GM12872 (cell line): ENCODE data around the gene PRR30.

Experiments used
- TF ChIP-seq, protein P1 (sequence below): IDR thresholded peaks from 3 replicates; pipeline ENCODE4 v1.5.1; 2011; ENCODE audit warnings: low read depth, mild to moderate bottlenecking, low read length, moderate library complexity; ENCODE audit not compliant: insufficient read depth

Gene PRR30

DNA sequence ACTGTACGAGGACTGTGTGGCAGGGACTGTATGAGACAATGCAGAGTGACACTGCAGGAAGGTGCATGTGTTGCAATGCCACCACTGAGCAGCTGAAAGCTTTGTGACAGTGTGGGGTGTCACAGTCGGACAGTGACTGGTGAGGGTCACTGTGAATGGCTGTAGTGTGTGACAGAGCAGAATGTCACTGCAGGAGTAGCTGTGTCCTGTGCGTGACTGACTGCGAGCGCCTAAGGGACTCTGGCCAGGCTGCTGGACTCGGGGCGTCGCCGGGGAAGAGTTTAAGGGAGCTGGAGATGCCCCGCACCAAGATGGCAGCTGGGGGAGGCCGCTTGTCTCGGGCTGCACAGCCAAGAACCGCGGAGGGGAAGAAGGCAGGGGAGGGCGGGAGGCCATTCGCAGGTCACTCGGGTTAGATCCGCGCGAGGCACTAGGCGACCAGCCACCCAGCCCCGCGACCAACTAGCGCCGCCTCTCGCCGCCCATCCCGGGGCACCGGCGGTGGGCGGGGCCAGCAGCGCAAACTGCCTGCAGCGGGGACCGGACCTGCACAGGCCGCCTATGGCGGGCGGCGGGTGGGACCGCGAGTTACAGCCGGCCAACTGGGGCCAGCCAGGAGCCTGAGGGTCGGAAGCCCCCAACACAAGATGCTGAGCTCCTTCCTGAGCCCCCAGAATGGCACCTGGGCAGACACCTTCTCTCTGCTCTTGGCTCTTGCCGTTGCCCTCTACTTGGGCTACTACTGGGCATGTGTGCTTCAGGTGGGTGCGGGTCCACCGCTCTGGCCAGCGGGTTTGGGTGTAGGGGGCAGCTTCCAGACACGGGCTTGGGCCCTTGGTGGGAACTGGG, 15.7 kb downstream of the PRR30 start, which contains the start of gene ABHD1:
TSS of gene ABHD1 (plus strand) at position 514 of the 849 bp plus-strand sequence. CDS start at position 648, 134 bp downstream.
- TF ChIP-seq, protein P1, sequence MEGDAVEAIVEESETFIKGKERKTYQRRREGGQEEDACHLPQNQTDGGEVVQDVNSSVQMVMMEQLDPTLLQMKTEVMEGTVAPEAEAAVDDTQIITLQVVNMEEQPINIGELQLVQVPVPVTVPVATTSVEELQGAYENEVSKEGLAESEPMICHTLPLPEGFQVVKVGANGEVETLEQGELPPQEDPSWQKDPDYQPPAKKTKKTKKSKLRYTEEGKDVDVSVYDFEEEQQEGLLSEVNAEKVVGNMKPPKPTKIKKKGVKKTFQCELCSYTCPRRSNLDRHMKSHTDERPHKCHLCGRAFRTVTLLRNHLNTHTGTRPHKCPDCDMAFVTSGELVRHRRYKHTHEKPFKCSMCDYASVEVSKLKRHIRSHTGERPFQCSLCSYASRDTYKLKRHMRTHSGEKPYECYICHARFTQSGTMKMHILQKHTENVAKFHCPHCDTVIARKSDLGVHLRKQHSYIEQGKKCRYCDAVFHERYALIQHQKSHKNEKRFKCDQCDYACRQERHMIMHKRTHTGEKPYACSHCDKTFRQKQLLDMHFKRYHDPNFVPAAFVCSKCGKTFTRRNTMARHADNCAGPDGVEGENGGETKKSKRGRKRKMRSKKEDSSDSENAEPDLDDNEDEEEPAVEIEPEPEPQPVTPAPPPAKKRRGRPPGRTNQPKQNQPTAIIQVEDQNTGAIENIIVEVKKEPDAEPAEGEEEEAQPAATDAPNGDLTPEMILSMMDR, result no peak

DNA sequence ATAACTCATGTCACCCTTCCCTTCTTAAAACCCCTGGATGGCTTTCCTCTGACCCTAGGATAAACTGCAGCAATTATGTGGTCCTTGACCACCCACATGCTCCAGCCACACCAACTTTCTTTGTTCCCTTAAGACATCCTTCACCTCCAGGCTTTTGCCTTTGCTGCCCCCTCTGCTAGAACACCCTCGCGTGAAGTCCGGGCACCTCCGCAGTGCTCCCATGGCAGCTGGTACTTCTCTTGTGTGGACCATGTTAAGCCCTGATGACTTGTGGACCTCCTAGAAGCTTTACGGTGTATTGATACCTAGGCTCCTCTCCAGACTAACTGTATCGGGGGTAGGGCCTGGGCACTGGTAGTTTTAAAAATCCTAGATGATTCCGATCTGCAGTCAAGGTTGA, 16.4 kb downstream of the PRR30 start:
- TF ChIP-seq, protein P1, result no peak

DNA sequence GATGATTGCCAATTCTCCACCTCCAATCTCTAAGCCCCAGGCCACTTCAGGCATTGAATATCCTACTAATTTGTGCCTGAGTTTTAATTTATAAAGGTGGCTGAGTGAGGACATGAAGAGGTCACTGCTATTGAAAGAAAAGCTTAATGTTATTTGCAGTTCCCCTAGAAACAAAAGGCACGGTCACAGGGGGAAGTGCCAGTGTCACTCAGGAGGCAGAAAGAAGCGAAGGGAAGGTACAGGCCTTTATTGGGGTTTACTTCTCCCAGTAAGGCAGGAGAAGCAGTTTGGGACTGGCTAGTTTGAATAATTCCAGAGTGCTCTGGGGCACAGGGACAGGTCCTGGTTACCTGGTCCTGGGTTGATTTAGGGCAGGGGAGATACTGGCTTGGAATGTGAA, 17.3 kb downstream of the PRR30 start:
- TF ChIP-seq, protein P1, result no peak

DNA sequence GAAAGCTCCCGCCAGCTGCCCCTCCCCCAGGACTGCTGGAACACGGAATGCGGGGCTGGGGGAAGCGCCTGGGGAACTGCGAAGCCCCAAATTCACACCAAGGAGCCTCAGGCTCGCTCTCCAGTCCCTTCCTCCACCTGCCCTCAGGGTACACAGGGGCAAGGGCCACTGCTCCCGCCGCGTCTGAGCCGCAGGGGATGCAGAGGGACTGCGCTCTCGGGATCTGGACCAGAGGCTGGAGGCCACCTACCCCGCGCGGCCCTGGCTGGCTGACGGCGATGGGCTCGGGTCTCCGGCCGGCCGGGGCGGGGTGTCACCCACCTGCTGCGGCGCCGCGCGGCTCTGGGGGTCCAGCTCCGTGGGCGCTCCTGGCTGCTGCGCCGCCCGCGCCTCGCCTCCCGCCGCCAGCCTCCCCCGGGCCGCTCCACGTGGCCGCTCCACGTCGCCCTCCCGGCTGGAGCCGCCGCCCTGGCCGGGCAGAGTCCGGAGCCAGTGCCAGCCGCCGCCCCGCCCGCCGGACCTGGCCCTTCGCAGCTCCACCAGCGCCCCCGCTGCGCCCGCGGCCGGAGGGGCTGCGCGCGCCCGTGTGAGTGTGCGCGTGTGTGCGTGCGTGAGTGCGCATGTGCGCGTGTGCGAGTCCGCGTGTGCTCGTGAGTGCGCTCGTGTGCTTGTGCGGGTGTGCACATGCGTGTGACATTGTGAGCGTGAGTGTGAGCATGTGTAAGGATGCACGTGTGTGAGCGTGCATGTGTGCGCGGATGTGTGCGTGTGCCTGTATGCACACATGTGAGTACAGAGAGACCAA, 20.5 kb downstream of the PRR30 start, which contains the start of gene CGREF1:
TSS of gene CGREF1 (minus strand) at position 604 of the 805 bp plus-strand sequence. CDS start 14,762 bp downstream, outside the sequence.
- TF ChIP-seq, protein P1, result no peak

DNA sequence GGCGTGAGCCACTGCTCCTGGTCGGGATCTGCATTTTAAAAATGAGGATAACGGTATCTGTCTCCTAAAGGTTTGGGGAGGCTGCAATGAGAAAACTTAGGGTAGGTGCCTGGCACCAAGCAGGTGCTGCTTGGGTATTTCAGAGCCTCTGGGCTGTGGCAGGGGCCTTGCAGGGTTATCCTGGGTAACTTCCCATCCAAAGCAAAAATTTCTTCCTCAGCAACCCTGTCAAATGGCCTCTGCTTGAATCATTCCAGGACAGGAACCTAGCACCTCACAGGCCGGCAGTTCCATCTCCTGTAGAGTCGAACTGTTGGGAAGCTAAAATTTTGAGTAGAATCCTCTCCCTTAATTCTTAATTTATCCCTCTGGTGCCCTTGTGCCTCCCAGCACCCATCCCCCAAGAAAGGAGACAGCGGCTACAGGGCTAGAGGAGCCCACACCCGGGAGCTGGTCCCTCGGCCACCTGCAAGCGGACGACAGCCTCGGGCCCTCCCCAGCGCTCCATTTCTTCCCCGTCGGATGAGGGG, 21.1 kb downstream of the PRR30 start:
- TF ChIP-seq, protein P1, result no peak

DNA sequence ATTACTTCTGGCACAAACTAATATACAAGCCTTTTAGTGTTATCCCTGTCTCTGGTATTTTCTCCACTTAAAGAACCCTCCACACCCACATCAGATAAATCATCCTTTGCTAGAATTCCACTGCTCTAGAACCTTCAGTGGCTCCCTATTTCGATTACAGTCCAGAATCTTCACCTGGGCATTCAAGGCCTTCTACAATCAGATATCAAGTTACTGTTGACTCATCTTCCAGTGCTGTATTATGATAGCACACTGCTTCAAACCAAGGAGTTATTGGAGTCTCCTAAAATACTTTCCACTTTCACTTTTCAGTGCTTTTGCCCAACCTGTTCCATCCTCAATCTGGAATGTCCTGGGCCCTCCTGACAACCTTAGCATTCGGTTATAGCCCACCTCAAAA, 23.7 kb downstream of the PRR30 start:
- TF ChIP-seq, protein P1, result no peak

DNA sequence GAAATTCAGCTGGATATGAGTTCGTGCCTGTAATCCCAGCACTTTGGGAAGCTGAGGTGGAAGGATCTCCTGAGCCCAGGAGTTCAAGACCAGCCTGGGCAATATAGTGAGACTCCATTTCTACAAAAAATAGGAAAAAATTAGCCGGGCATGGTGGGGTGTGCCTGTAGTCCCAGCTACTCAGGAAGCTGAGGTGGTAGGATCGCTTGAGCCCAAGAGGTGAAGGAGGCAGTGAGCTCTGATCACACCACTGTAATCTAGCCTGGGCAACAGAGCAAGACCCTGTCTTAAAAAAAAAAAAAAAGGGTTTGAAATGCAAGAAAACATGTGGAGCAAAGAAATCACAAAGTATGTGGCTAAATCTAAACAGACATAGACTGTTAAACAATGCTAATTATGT, 30.1 kb downstream of the PRR30 start:
- TF ChIP-seq, protein P1, result no peak
